GM12892 (cell line): ENCODE results near the gene PCDHB5.
"Not testable (repeated sequence)": the region's sequence is repeated elsewhere in the genome, so short reads cannot be mapped to it uniquely, and the experiment has no call there.

Experiments used
- DNase-seq: peaks from one replicate; pipeline ENCODE4 v3.0.0; 2011; ENCODE audit not compliant: insufficient read length
- FAIRE-seq: peaks from 2 replicates; lab custom pipeline; 2011; peaks lifted over from hg19 to GRCh38; lab: Jason Lieb, UNC
- POLR2A ChIP-seq: IDR thresholded peaks from 2 replicates; pipeline ENCODE4 v1.6.1; 2011; ENCODE audit warnings: low read depth, low read length, control low read depth
- POLR2AphosphoS5 ChIP-seq: IDR thresholded peaks from 2 replicates; pipeline ENCODE4 v1.6.1; 2011; ENCODE audit warnings: low read depth, low read length, control low read depth
- TAF1 ChIP-seq: IDR thresholded peaks from 2 replicates; pipeline ENCODE4 v1.6.1; 2011; ENCODE audit warnings: low read depth, mild to moderate bottlenecking, control low read depth, low read length, borderline replicate concordance

The PCDHB5 gene

DNA sequence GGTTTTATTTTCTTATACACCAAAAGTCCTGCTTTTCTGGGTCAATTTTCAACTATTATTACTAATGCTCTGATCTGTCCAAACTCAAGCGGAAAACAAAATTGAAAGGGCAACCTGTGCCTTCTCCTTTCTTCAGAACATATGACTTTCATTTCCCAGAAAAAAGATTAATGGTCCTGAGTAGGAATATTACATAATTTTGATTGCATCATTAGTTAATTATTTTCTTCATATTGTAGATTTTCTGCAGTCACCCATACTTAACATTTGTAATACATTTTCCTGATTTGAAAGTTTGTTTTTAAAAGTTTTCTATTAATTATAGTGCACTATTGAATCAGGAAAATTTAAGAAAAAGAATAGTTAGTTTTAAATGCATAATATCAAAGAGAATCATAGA is 40.9 kb downstream of the PCDHB5 start:
- FAIRE-seq: no peak
- TF ChIP-seq POLR2AphosphoS5: no peak
- no peak for TF ChIP-seq TAF1
- no peak for TF ChIP-seq POLR2A
- no peak for DNase-seq

DNA sequence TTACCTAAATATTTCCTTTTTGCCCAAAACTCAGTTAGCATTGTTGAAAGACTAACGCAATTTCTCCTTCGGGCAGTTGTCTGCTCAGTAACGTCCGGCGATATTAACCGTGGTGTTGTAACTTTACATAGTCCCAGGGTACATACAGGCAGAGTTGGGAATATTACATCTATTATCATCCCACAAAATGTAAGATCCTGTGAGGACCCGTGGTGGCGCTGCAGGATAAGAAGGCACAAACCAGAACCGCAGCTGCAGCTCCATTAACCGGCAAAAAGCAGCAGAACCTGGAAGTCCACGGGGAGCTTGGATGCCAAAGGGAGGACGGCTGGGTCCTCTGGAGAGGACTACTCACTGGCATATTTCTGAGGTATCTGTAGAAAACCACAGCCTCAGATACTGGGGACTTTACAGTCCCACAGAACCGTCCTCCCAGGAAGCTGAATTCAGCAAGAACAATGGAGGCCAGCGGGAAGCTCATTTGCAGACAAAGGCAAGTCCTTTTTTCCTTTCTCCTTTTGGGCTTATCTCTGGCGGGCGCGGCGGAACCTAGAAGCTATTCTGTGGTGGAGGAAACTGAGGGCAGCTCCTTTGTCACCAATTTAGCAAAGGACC is 42.7 kb downstream of the PCDHB5 start, which contains the start of gene PCDHB8:
Gene PCDHB8 (plus strand): TSS at position 214 of the 615 bp plus-strand sequence. CDS start 245 bp downstream, at position 459.
- FAIRE-seq: peak; percentile 24
- DNase-seq: not testable (repeated sequence)

DNA sequence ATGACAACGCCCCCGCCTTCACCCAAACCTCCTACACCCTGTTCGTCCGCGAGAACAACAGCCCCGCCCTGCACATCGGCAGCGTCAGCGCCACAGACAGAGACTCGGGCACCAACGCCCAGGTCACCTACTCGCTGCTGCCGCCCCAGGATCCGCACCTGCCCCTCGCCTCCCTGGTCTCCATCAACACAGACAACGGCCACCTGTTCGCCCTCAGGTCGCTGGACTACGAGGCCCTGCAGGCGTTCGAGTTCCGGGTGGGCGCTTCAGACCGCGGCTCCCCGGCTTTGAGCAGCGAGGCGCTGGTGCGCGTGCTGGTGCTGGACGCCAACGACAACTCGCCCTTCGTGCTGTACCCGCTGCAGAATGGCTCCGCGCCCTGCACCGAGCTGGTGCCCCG is 44.4 kb downstream of the PCDHB5 start:
- not testable (repeated sequence) for FAIRE-seq, DNase-seq

DNA sequence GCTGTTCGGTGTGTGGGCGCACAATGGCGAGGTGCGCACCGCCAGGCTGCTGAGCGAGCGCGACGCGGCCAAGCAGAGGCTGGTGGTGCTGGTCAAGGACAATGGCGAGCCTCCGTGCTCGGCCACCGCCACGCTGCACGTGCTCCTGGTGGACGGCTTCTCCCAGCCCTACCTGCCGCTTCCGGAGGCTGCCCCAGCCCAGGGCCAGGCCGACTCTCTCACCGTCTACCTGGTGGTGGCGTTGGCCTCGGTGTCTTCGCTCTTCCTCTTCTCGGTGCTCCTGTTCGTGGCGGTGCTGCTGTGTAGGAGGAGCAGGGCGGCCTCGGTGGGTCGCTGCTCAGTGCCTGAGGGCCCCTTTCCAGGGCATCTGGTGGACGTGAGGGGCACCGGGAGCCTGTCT is 44.9 kb downstream of the PCDHB5 start:
- not testable (repeated sequence) for FAIRE-seq, DNase-seq

DNA sequence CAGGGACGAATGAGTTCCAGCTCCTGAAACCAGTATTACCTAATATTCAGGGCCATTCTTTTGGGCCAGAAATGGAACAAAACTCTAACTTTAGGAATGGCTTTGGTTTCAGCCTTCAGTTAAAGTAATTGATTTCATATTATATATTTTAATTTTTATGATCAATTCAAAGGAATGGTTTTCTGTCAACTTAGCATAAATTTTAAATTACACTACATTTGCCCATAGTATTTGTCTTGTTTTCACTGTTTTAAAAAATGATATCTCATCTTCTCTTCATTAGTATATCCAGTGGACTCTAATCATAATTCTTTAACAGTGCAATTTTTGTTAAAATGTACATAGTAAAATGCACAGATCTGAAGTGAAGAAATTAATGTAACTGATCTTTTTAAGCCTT is 45.3 kb downstream of the PCDHB5 start:
- DNase-seq: no peak
- no peak for TF ChIP-seq POLR2A
- TF ChIP-seq POLR2AphosphoS5: no peak
- TF ChIP-seq TAF1: no peak
- no peak for FAIRE-seq

DNA sequence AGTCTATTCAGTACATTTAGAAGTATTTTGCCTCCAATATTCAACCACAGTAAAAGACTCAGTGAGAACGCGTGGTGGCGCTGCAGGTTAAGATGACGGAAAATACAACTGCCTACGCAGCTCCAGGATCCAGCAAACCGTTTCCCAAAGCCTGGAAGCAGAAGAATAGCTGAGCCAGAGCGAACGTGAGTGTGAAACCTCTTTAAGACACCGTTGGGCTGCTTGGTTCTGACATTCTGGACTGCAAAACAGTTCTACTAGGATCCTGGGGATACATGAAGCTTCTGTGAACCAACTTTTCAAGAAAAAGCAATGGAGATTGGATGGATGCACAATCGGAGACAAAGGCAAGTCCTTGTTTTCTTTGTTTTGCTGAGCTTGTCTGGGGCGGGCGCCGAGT is 47.2 kb downstream of the PCDHB5 start, which contains the start of gene PCDHB16:
Gene PCDHB16 (plus strand): TSS at position 140 of the 400 bp plus-strand sequence. CDS start 173 bp downstream, at position 313.
- no peak for FAIRE-seq
- DNase-seq: no peak
- TF ChIP-seq TAF1 (no peak), POLR2AphosphoS5 (no peak), POLR2A (no peak)

DNA sequence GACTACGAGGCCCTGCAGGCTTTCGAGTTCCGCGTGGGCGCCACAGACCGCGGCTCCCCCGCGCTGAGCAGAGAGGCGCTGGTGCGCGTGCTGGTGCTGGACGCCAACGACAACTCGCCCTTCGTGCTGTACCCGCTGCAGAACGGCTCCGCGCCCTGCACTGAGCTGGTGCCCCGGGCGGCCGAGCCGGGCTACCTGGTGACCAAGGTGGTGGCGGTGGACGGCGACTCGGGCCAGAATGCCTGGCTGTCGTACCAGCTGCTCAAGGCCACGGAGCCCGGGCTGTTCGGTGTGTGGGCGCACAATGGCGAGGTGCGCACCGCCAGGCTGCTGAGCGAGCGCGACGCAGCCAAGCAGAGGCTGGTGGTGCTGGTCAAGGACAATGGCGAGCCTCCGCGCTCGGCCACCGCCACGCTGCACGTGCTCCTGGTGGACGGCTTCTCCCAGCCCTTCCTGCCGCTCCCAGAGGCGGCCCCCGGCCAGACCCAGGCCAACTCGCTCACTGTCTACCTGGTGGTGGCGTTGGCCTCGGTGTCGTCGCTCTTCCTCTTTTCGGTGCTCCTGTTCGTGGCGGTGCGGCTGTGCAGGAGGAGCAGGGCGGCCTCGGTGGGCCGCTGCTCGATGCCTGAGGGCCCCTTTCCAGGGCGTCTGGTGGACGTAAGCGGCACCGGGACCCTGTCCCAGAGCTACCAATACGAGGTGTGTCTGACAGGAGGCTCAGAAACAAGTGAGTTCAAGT is 49.3 kb downstream of the PCDHB5 start:
- DNase-seq, FAIRE-seq: not testable (repeated sequence)

DNA sequence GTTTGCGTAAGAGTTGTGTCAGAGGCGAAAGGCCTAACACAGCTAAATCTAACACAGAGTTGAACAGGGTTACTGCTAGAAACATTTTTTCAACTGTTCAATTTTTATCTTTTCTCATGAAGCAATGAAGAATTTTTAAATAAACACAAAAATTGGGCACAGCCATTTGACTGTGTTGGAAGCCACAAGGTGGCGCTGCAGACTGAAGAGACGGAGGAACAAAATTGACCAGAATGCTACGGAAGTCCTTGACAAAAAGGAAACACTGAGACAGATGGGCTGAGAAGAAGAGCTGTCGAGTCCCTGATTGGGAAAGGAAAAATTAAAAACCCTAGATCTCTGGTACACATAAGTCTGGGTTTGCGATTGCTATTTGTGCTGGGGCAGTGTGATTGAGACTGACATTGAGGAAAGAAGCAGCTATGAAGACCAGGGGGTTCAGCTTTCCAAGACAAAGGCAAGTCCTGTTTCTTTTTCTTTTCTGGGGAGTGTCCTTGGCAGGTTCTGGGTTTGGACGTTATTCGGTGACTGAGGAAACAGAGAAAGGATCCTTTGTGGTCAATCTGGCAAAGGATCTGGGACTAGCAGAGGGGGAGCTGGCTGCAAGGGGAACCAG is 52.0 kb downstream of the PCDHB5 start, which contains the start of gene PCDHB9:
Gene PCDHB9 (plus strand): TSS at position 265 of the 616 bp plus-strand sequence. CDS start 158 bp downstream, at position 423.
- TF ChIP-seq POLR2AphosphoS5 (no peak), TAF1 (no peak), POLR2A (no peak)
- FAIRE-seq: no peak
- DNase-seq: no peak
